GM12878 (cell line): ENCODE measurements around the gene PANX2. TPM values are rescaled to one million over a fixed set of nuclear protein-coding genes. Genes with fewer than 3 reads are reported as not detected.

ENCODE experiments used
- ATAC-seq: fragments of 200-7000 bp; cut with Tn5 transposase; 3 replicates; pipeline ENCODE4 v1.9.1; 2020; ENCODE audit warnings: mild to moderate bottlenecking, moderate library complexity
- BruUV-seq: library from RNA; stranded (reverse); fragments of 400-500 nt; replicated peaks from 2 replicates; lab custom pipeline; 2021; lab: Mats Ljungman, UMichigan
- CTCF ChIA-PET: fragments of 300-600 bp; sonication (Branson Sonifier 250); formaldehyde crosslinking; extraction: SDS; loops from one replicate; lab custom pipeline; 2021; ENCODE audit warnings: inconsistent platforms; lab: Yijun Ruan, JAX
- POLR2A ChIA-PET: fragments of 350-600 bp; formaldehyde crosslinking; extraction: SDS; loops from one replicate; lab custom pipeline; 2021; ENCODE audit warnings: inconsistent platforms; lab: Charles Lee
- RAD21 ChIA-PET: fragments of 300-600 bp; sonication (Branson Sonifier 250); formaldehyde crosslinking; loops from one replicate; lab custom pipeline; 2023; ENCODE audit warnings: antibody characterized with exemption; ENCODE audit not compliant: unreplicated experiment; lab: Charles Lee
- SMC1A ChIA-PET: fragments of 300-600 bp; sonication (Branson Sonifier 250); formaldehyde crosslinking; loops from one replicate; lab custom pipeline; 2023; ENCODE audit not compliant: unreplicated experiment, uncharacterized antibody; lab: Charles Lee
- DNase-seq: peaks from one replicate; pipeline ENCODE4 v3.0.0-alpha.2; 2011; ENCODE audit warnings: low read depth, low spot score
- FAIRE-seq: peaks from 3 replicates; lab custom pipeline; 2011; peaks lifted over from hg19 to GRCh38; lab: Jason Lieb, UNC
- H2AFZ ChIP-seq: 2 replicates; pipeline ENCODE4 v1.6.0; 2011; ENCODE audit warnings: low read depth, low read length, control low read depth; ENCODE audit not compliant: control insufficient read depth
- H3K27ac ChIP-seq: 2 replicates; pipeline ENCODE4 v1.5.1; 2011; ENCODE audit warnings: control low read depth; ENCODE audit not compliant: control insufficient read depth, insufficient read depth
- H3K27me3 ChIP-seq, 2 experiments: replicated peaks in 1 of 2; 2 replicates each; pipeline versions ENCODE4 v1.6.0 to v1.6.1; 2011; ENCODE audit warnings: low read length in 1 of 2; ENCODE audit not compliant: control insufficient read depth in 2 of 2, insufficient read depth in 2 of 2
- H3K36me3 ChIP-seq, 2 experiments: 2 replicates each; pipeline ENCODE4 v1.5.1; 2011; ENCODE audit warnings: low read length in 1 of 2; ENCODE audit not compliant: control insufficient read depth in 2 of 2, insufficient read depth in 2 of 2
- H3K4me1 ChIP-seq: 2 replicates; pipeline ENCODE4 v1.6.1; 2011; ENCODE audit warnings: mild to moderate bottlenecking, low read length, moderate library complexity, mixed read lengths; ENCODE audit not compliant: control insufficient read depth, insufficient read depth
- H3K4me2 ChIP-seq: 2 replicates; pipeline ENCODE4 v1.6.0; 2011; ENCODE audit warnings: control low read depth; ENCODE audit not compliant: control insufficient read depth, insufficient read depth
- H3K4me3 ChIP-seq: fragments of 200-600 bp; sonication (generic); 2 replicates; pipeline ENCODE4 v1.5.1; 2016
- H3K79me2 ChIP-seq: 2 replicates; pipeline ENCODE4 v1.6.0; 2011; ENCODE audit warnings: low read length; ENCODE audit not compliant: control insufficient read depth, insufficient read depth
- H3K9ac ChIP-seq: 2 replicates; pipeline ENCODE4 v1.8.0; 2011; ENCODE audit warnings: low read length, control low read depth, mixed read lengths; ENCODE audit not compliant: control insufficient read depth, insufficient read depth
- H3K9me3 ChIP-seq: replicated peaks from 3 replicates; pipeline ENCODE4 v1.5.1; 2011; ENCODE audit warnings: mild to moderate bottlenecking, low read length; ENCODE audit not compliant: control insufficient read depth, insufficient read depth
- H4K20me1 ChIP-seq: 2 replicates; pipeline ENCODE4 v1.6.0; 2011; ENCODE audit not compliant: control insufficient read depth, insufficient read depth
- BHLHE40 ChIP-seq, 2 experiments: fragments of 450-650 bp in 1 of 2; IDR thresholded peaks; 2 replicates each; pipeline ENCODE4 v1.6.1; 2011 to 2017; ENCODE audit warnings: low read depth in 2 of 2, borderline replicate concordance in 1 of 2, improper control_type of control experiment in 1 of 2, low read length in 1 of 2, mild to moderate bottlenecking in 1 of 2
- CBFB ChIP-seq: IDR thresholded peaks from 2 replicates; pipeline ENCODE4 v1.6.1; 2016; ENCODE audit warnings: antibody characterized with exemption, low read depth
- CHD4 ChIP-seq: fragments of 200-600 bp; sonication (generic); IDR thresholded peaks from 2 replicates; pipeline ENCODE4 v1.6.1; 2016; ENCODE audit warnings: mild to moderate bottlenecking
- GATAD2B ChIP-seq: fragments of 450-650 bp; conservative IDR thresholded peaks from 2 replicates; pipeline ENCODE4 v1.6.1; 2017; ENCODE audit warnings: low read depth, mild to moderate bottlenecking, moderate library complexity
- HDGF ChIP-seq: fragments of 450-650 bp; IDR thresholded peaks from 2 replicates; pipeline ENCODE4 v1.6.1; 2016; ENCODE audit warnings: antibody characterized with exemption
- IRF4 ChIP-seq: IDR thresholded peaks from 2 replicates; pipeline ENCODE4 v1.6.1; 2011; ENCODE audit warnings: low read depth, low read length
- JUNB ChIP-seq: IDR thresholded peaks from 2 replicates; pipeline ENCODE4 v1.6.1; 2016; ENCODE audit warnings: antibody characterized with exemption, mild to moderate bottlenecking
- MYB ChIP-seq: fragments of 150-350 bp; IDR thresholded peaks from 2 replicates; pipeline ENCODE4 v1.6.1; 2014; ENCODE audit warnings: mild to moderate bottlenecking, low read depth, low read length, borderline replicate concordance
- MYC ChIP-seq: IDR thresholded peaks from 2 replicates; pipeline ENCODE4 v1.6.1; 2011; ENCODE audit warnings: mild to moderate bottlenecking, low read length, moderate library complexity, inconsistent platforms; ENCODE audit not compliant: insufficient read depth, insufficient replicate concordance, insufficient read length, severe bottlenecking
- NBN ChIP-seq: fragments of 450-650 bp; IDR thresholded peaks from 2 replicates; pipeline ENCODE4 v1.6.1; 2016
- PAX5 ChIP-seq: IDR thresholded peaks from 2 replicates; pipeline ENCODE4 v1.6.1; 2011; ENCODE audit warnings: low read depth, low read length, borderline replicate concordance
- RCOR1 ChIP-seq: conservative IDR thresholded peaks from 2 replicates; pipeline ENCODE4 v1.6.1; 2012; ENCODE audit warnings: low read depth, low read length, improper control_type of control experiment
- STAT1 ChIP-seq: fragments of 450-650 bp; conservative IDR thresholded peaks from 2 replicates; pipeline ENCODE4 v1.6.1; 2014; ENCODE audit warnings: antibody characterized with exemption, mild to moderate bottlenecking
- SUPT20H ChIP-seq: IDR thresholded peaks from 2 replicates; pipeline ENCODE4 v1.6.1; 2011; ENCODE audit warnings: low read depth, mild to moderate bottlenecking, low read length, moderate library complexity, borderline replicate concordance; ENCODE audit not compliant: control insufficient read depth
- TBL1XR1 ChIP-seq: IDR thresholded peaks from 2 replicates; pipeline ENCODE4 v1.6.1; 2012; ENCODE audit warnings: low read depth, low read length, improper control_type of control experiment
- USF1 ChIP-seq: IDR thresholded peaks from 2 replicates; pipeline ENCODE4 v1.6.1; 2011; ENCODE audit warnings: borderline replicate concordance, low read depth, mild to moderate bottlenecking, moderate library complexity, mixed read lengths, low read length; ENCODE audit not compliant: insufficient read depth; ENCODE audit errors: extremely low read length
- ZNF207 ChIP-seq: fragments of 450-650 bp; IDR thresholded peaks from 2 replicates; pipeline ENCODE4 v1.6.1; 2014; ENCODE audit warnings: antibody characterized with exemption, mild to moderate bottlenecking, borderline replicate concordance
- ZNF24 ChIP-seq: fragments of 450-650 bp; IDR thresholded peaks from 2 replicates; pipeline ENCODE4 v1.6.1; 2017; ENCODE audit warnings: antibody characterized with exemption, mild to moderate bottlenecking
- ZNF274 ChIP-seq: IDR thresholded peaks from one replicate; pipeline ENCODE4 v1.8.0; 2011; ENCODE audit not compliant: insufficient read length, insufficient read depth
- ZZZ3 ChIP-seq: IDR thresholded peaks from 2 replicates; pipeline ENCODE4 v1.6.1; 2011; ENCODE audit warnings: low read depth; ENCODE audit not compliant: control insufficient read depth, insufficient read length
- WGBS: methylation state at CpG from one replicate; pipeline ENCODE4 v1.1.6; 2016; ENCODE audit warnings: low lambda C conversion rate; ENCODE audit not compliant: insufficient replicate concordance, insufficient coverage; ENCODE audit errors: missing lambda C conversion rate; 5-methylcytosine and 5-hydroxymethylcytosine counted together
- in situ Hi-C: fragments of 300-500 bp; cut with MboI; formaldehyde crosslinking; loops from 9 replicates; pipeline ENCODE4 v1.14.3; 2018; ENCODE audit warnings: mixed read lengths
- intact Hi-C: fragments of 100-400 bp; cut with micrococcal nuclease; formaldehyde crosslinking; loops from one replicate; pipeline ENCODE4 v1.14.2; 2022; ENCODE audit not compliant: unreplicated experiment
- polyA plus RNA-seq, 11 experiments: library from polyadenylated mRNA; depleted of rRNA in 4 of 11; unstranded in 6 of 11; stranded (reverse) in 5 of 11; fragments of >200 nt; fragmentation: Nextera tagmentation in 4 of 11; fragmentation: Illumina TruSeq in 1 of 11; extraction: Ambion mirVana in 4 of 11; extraction: Trizol in 1 of 11; gene quantifications; 1 replicate in 1 of 11; 2 replicates in 10 of 11; pipeline versions ENCODE4 v1.2.1 to v1.2.3, GENCODE V29; 2011 to 2016; ENCODE audit warnings: inconsistent platforms in 2 of 11, missing spikeins in 2 of 11, low read depth in 1 of 11
- total RNA-seq, 4 experiments: library from RNA; depleted of rRNA in 3 of 4; stranded (reverse); fragments of >200 nt in 3 of 4; fragmentation: Illumina TruSeq in 1 of 4; extraction: Trizol in 1 of 4; gene quantifications; 2 replicates each; pipeline versions ENCODE4 v1.2.1 to v1.2.3, GENCODE V29; 2013 to 2021
- TF ChIP-seq, protein P1 (sequence below): IDR thresholded peaks from 2 replicates; pipeline ENCODE4 v1.6.1; 2011; ENCODE audit warnings: mild to moderate bottlenecking, low read depth, low read length, moderate library complexity; ENCODE audit not compliant: insufficient replicate concordance

Gene PANX2
- total and polyA plus RNA-seq, 10 of the 15 experiments (the other 5 are each of a cell fraction or from before 2014, with no cell fraction given): 0.04 to 0.44 (median 0.17) TPM; not detected in 5

GRCh38 chr22:50176850-50177536, 6.5 kb downstream of the PANX2 start (continued):
- TF ChIP-seq USF1 (no peak), IRF4 (no peak), CHD4 (no peak), PAX5 (no peak), GATAD2B (no peak), JUNB (no peak), NBN (no peak), ZNF24 (no peak)
- TF ChIP-seq, protein P1, sequence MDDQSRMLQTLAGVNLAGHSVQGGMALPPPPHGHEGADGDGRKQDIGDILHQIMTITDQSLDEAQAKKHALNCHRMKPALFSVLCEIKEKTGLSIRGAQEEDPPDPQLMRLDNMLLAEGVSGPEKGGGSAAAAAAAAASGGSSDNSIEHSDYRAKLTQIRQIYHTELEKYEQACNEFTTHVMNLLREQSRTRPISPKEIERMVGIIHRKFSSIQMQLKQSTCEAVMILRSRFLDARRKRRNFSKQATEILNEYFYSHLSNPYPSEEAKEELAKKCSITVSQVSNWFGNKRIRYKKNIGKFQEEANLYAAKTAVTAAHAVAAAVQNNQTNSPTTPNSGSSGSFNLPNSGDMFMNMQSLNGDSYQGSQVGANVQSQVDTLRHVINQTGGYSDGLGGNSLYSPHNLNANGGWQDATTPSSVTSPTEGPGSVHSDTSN: no peak

- BruUV-seq: no TSS peak
- ChIA-PET SMC1A (no interaction called here), CTCF (no interaction called here), POLR2A (no interaction called here), RAD21 (no interaction called here)
- Histone ChIP-seq H3K9ac (no peak overlapping the region), H3K9me3 (no peaks in the 10 kb centered on the region), H3K4me3 (no peak overlapping the region), H3K4me2 (no peak overlapping the region), H4K20me1 (no peaks in the 10 kb centered on the region), H3K27me3 (no peaks in the 10 kb centered on the region), H3K4me1 (peaks cover 6% of the 10 kb centered on the region), H2AFZ (no peak overlapping the region), H3K36me3 (no peaks in the 10 kb centered on the region), H3K79me2 (no peaks in the 10 kb centered on the region), H3K27ac (no peak overlapping the region)
- DNase-seq: no peak
- in situ Hi-C loops (no loop called here), intact Hi-C loops (no loop called here)
- no peak for FAIRE-seq
- ATAC-seq: no peak
- TF ChIP-seq TBL1XR1 (no peak), MYC (no peak), MYB (no peak), STAT1 (no peak), ZZZ3 (no peak), RCOR1 (no peak), CHD4 (no peak), ZNF207 (no peak), CBFB (no peak), BHLHE40 (IDR thresholded peaks at IDR 0.05; ENCODE audit: borderline replicate concordance in 1 of 2, low read depth in 2 of 2, low read length in 1 of 2) (no peak), SUPT20H (no peak), HDGF (no peak), ZNF274 (no peak)
- WGBS: 95% methylated on average over 54 of the region's 98 CpGs
Measured at GRCh38 chr22:50177537-50178470, 7.3 kb downstream of the PANX2 start.
